GM19455 (cell line): ENCODE measurements around the gene B3GNT3.

Source experiments
- ATAC-seq: cut with Tn5 transposase; IDR thresholded peaks from one replicate; pipeline ENCODE4 v1.9.1; 2021; ENCODE audit not compliant: unreplicated experiment

B3GNT3 gene

DNA sequence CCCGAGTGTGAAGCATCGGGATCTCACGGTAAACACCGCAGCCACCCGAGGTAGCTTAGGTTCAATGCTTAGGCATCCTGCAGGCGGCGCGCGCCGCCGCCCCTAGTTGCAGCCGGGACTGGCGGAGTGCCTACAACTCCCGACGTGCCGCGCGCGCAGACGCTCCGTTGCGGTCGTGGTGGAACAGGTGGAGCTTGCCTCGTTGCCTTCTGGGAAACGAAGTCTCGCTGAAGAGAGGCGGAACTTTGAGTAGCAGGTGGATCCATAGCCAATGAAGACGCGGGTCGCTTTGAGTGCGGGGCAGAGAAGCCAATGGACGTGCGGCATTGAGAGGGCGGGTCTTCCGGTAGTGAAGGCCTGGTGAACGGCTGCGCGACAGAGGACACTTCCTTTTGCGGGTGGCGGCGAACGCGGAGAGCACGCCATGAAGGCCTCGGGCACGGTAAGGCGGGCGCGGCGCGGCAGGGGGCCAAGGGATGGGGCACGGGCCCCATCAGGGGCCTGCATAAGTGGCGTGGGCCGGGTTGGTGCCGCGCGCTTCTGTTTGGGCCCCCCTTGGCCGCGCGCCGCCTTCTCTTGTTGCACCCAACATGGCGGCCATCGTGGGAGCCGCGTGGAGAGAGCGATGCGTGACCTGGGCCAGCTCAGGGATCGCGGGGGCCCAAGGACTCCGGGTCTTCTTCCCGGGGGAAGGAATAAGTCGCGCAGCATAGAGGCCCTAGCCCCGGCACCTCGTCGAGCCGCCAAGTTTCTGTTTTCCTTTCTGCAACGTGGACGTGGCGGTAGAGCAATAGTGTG, 64.8 kb downstream of the B3GNT3 start, which contains the start of gene RPL18A:
RPL18A (plus strand) TSS at position 378 of the 798 bp plus-strand sequence; CDS start at position 425, 47 bp downstream.
- ATAC-seq, result peak; percentile 88

DNA sequence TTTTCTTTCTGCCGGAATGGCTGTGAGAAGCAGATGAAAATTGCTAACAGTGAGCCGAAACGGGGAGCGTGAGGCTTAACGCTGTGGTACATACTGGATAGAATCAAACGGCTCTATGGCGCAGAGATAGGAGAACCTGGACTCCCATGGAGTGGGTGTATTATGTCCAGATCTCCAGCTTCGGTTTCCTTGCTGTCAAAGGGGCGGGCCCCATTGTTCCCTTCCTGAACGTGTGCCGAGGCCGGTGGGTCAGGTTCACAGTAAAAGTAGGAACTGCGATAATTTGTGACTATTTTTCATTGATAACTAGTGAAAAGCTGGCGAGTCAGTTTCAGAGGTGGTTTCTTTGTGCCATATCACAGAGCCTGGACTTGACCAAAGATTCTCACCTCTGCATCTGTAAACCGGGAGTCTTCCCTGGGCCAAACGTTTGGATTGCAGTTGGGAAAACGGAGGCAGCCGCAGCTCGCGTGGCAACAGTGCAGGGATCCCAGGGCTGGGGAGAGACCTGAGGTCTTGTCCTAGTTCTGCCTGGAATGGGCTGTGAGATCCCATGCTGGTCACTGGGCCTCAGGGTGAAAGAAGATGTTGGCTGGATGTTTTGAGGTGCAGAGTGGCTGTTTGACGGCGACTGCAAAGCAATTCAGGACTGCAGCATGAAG, 65.5 kb downstream of the B3GNT3 start:
- no peak for ATAC-seq

- ATAC-seq, result no peak
These were observed 66.0 kb downstream of the B3GNT3 start for GRCh38 chr19:17860993-17861360.

DNA sequence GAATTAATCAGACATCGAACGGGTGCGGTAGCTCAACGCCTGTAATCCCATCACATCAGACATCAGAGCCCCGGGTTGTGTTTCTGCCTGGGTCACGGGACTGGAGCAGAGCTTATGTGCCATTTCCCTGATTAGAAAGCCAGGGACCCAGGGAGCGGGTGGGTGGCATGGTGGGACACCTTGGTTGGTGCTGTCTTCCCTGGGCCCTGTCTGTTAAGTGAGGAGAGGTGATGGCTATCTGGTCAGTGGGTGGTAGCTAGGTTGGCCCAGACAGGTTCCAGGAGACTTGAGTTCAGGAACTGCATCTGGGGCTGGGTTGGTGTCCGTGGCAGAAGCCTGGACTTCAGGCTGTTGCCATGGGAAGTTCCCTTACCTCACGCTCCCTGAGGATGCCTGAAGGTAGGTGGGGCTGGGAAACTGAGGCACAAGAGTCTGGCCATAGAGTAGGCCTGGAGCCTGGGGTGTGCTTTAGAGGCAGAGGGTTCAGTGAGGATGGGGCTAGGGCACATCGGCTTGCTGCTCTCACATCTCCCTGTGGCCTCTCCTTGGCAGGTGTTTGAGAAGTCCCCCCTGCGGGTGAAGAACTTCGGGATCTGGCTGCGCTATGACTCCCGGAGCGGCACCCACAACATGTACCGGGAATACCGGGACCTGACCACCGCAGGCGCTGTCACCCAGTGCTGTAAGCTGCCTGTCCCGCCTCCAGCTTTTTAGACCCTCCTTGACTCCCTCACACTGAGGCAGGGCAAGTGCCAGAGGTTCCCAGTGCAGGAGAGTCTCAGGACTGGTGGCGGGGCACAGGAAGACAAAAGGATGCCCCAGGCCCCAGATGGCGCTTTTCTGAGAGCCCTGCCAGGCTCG, 66.8 kb downstream of the B3GNT3 start:
- no peak for ATAC-seq

GRCh38 chr19:17862711-17863519, 68.0 kb downstream of the B3GNT3 start:
- ATAC-seq, result no peak
